ENCODE results near the gene LTN1. TPM values are rescaled to one million over a fixed set of nuclear protein-coding genes. Genes with fewer than 3 reads are reported as not detected.

LTN1 gene
- total RNA-seq, 1 experiment from 2014 or later: 23.9 TPM

DNA sequence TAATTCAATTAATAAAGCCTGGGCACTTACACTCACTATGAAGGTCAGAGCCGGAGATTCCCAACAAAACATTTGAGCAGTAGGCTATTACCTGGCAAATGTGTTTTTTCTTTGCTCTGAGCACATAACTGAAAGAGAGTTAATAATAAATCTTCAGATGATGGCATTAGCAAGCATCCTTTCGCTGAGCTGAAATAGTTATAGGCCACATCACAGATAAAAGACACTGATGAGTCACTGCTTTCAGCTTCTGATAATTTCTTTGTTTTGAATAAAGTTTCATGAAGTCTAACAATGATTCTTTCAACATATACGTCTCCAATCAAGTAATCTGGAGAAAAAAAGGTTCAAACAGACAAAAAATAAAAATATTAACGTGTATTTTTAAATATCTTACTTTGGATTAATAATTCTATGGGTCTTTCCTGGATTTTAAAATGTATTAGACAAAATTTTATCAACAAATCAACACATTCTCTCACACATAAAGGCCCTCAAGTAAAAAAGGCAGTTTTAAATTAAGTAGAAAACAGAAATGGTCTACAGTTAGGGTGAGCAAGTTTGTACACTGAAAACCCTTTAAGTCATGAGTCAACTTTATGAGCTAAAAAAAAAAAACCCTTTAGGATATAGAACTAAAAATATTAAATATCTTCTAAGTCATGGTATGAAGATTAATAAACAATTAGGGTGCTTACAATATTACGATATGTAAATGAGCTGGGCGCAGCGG is 33.1 kb downstream of the LTN1 start:
- DNase-seq: no peak
- H2BK120ac ChIP-seq (ENCODE audit: low read depth, low read length, poor library complexity, severe bottlenecking): no peak overlapping the region
- H3K4me3 Mint-ChIP-seq: no peak overlapping the region
- no peaks in the 10 kb centered on the region for H3K27me3 ChIP-seq (ENCODE audit: insufficient read depth, low read length)
- H3K4me2 ChIP-seq (ENCODE audit: insufficient read depth, insufficient read length, low read length): no peak overlapping the region
- no peak overlapping the region for H2BK12ac ChIP-seq (ENCODE audit: insufficient read length, low read depth, low read length)
- H2BK15ac ChIP-seq (ENCODE audit: low read depth, low read length): no peak overlapping the region
- no peaks in the 10 kb centered on the region for H3K23me2 ChIP-seq (ENCODE audit: insufficient read length, low read depth, low read length, poor library complexity, severe bottlenecking)
- no CpG with 5 or more reads among the region's 7 CpGs for whole genome bisulfite sequencing (ENCODE audit: extremely low coverage, insufficient read length, low lambda C conversion rate)
- H4K5ac ChIP-seq (ENCODE audit: insufficient read length, low read depth, low read length): no peak overlapping the region
- H3K27me3 Mint-ChIP-seq (ENCODE audit: low read depth): no peaks in the 10 kb centered on the region
- no peaks in the 10 kb centered on the region for H3K4me1 Mint-ChIP-seq
- no peak overlapping the region for H4K8ac ChIP-seq (replicated peaks; ENCODE audit: insufficient read length, low read depth, low read length)
- no peak overlapping the region for H3K4ac ChIP-seq (ENCODE audit: low read depth, low read length)
- TF ChIP-seq, protein P1, sequence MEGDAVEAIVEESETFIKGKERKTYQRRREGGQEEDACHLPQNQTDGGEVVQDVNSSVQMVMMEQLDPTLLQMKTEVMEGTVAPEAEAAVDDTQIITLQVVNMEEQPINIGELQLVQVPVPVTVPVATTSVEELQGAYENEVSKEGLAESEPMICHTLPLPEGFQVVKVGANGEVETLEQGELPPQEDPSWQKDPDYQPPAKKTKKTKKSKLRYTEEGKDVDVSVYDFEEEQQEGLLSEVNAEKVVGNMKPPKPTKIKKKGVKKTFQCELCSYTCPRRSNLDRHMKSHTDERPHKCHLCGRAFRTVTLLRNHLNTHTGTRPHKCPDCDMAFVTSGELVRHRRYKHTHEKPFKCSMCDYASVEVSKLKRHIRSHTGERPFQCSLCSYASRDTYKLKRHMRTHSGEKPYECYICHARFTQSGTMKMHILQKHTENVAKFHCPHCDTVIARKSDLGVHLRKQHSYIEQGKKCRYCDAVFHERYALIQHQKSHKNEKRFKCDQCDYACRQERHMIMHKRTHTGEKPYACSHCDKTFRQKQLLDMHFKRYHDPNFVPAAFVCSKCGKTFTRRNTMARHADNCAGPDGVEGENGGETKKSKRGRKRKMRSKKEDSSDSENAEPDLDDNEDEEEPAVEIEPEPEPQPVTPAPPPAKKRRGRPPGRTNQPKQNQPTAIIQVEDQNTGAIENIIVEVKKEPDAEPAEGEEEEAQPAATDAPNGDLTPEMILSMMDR (conservative IDR thresholded peaks at IDR 0.05): no peak
- no peak overlapping the region for H2AK5ac ChIP-seq (ENCODE audit: insufficient read length, low read length)
- no peak overlapping the region for H2AFZ ChIP-seq (ENCODE audit: low read length)
- H3K4me1 ChIP-seq (ENCODE audit: insufficient read depth, low read length): no peaks in the 10 kb centered on the region
- H3K18ac ChIP-seq (ENCODE audit: insufficient read length, low read depth, low read length): no peak overlapping the region
- no peak overlapping the region for H2BK20ac ChIP-seq (ENCODE audit: low read depth, low read length, poor library complexity, severe bottlenecking)
- H4K91ac ChIP-seq (ENCODE audit: insufficient read length, low read depth, low read length): no peak overlapping the region
- H2BK5ac ChIP-seq (ENCODE audit: insufficient read length, low read length): no peak overlapping the region
- no peak overlapping the region for H3K56ac ChIP-seq (ENCODE audit: insufficient read length, low read depth, low read length)
- no peak overlapping the region for H3K14ac ChIP-seq (ENCODE audit: insufficient read depth, low read length)
- no peaks in the 10 kb centered on the region for H4K20me1 ChIP-seq (ENCODE audit: control insufficient read depth, insufficient read depth, insufficient read length)
- no peak overlapping the region for H3T11ph ChIP-seq (ENCODE audit: low read length)
- H3K23ac ChIP-seq (ENCODE audit: insufficient read length, low read depth, low read length): no peak overlapping the region
- no peak overlapping the region for H3K27ac Mint-ChIP-seq
- H3K9me3 ChIP-seq (ENCODE audit: control insufficient read depth, low read depth, low read length): no peaks in the 10 kb centered on the region
- no peak overlapping the region for H3K27ac ChIP-seq (ENCODE audit: insufficient read length, low read depth, low read length)
- H3K9me3 Mint-ChIP-seq: no peaks in the 10 kb centered on the region
- H3K36me3 Mint-ChIP-seq (ENCODE audit: insufficient read depth in 1 of 3, low read depth in 3 of 3): peaks cover 2 to 41% (median 18%) of the 10 kb centered on the region in 3 experiments; a peak in 6 of 7 replicates
- no peaks in the 10 kb centered on the region for H3K79me1 ChIP-seq (ENCODE audit: insufficient read depth, low read depth, low read length, poor library complexity, severe bottlenecking)
- H3K9ac ChIP-seq (ENCODE audit: extremely low read depth, insufficient read length, low read length): no peak overlapping the region
- H3K79me2 ChIP-seq (ENCODE audit: insufficient read depth, low read length): no peaks in the 10 kb centered on the region

Data from H9 (cell line).